HG02885 (cell line): ENCODE measurements around the gene SMTNL1.

Experiments used
- ATAC-seq: cut with Tn5 transposase; IDR thresholded peaks from one replicate; pipeline ENCODE4 v1.9.1; 2021; ENCODE audit warnings: mild to moderate bottlenecking; ENCODE audit not compliant: unreplicated experiment, poor library complexity

The SMTNL1 gene

GRCh38 chr11:57542582-57542981 is 5.2 kb downstream of the SMTNL1 start:
- ATAC-seq: no peak

- no peak for ATAC-seq
Measured at GRCh38 chr11:57543593-57543992, 6.2 kb downstream of the SMTNL1 start.

- no peak for ATAC-seq
Measured at GRCh38 chr11:57544566-57544965, 7.2 kb downstream of the SMTNL1 start.

- ATAC-seq: no peak
Measured at GRCh38 chr11:57545883-57546282, 8.5 kb downstream of the SMTNL1 start.

GRCh38 chr11:57546451-57546850 is 9.1 kb downstream of the SMTNL1 start:
- no peak for ATAC-seq

DNA sequence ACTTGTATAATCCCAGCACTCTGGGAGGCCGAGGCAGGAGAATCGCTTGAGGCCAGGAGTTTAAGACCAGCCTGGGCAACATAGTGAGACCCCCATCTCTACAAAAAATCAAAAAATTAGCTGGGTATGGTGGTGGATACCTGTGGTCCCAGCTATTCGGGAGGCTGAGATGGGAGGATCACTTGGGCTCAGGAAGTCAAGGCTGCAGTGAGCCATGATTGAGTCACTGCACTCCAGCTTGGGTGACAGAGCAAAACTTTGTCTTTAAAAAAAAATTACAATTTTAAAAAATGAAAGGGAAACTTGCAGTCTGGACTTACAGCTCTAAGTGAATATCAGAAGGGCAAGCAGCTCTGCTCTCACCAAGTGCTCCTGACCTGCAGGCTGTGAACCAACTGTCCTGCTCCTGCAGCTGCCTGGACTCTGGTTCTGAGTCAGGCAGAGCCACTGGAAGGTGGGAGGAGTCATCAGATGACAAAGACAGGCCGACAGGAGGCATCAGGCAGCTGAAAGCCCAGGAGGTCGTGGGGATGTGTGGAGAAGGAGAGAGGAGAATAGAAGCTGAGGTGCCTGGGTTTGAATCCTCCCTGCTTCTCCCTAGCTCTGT is 9.6 kb downstream of the SMTNL1 start:
- ATAC-seq: peak; percentile 84

DNA sequence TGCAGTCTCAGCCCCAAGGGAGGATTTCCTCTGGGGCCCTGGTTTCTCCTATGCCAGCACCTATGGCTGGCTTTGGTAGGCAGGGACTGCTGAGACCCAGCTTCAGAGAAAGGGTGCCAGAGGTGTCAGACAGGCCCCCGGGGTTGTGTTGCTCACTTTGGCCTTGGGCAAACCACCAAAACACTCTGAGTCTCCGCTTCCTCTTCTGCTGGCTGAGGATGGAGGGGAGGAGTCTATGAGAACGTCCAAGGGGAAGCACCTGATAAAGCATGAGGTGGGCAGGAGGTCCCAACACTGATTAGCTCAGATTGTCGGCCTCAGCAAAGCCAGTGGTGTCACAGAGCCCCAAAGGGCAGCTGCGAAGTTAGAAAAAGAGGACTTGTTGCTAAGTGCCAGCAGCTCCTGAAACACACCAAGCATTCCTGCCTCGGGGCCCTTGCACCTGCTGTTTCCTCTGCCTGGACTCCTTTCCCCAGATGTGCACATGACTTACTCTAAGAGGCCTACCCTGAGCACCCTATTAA is 10.5 kb downstream of the SMTNL1 start:
- peak; percentile 85 for ATAC-seq

GRCh38 chr11:57549983-57550382 is 12.6 kb downstream of the SMTNL1 start:
- no peak for ATAC-seq

DNA sequence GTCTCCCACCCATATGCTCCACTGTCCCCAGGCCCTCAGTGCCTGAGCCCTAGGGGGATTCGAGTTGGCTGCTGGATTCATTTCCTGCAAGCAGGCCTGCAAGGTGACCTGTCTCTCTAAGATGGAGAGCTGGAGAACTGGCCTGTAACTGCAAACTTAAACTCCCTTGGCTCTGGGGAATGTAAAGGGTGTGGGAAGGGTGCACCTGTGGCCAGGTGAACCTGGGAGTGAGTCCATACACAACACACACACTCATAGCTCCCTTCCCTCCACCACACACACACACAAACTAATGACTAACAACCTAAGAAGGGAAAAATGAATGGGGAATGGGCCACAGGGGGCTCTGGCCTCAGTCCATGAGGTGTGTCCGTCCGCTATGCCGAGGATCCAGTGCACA is 14.5 kb downstream of the SMTNL1 start:
- ATAC-seq: no peak

- no peak for ATAC-seq
Measured at GRCh38 chr11:57552479-57552878, 15.1 kb downstream of the SMTNL1 start.

GRCh38 chr11:57555393-57555792 is 18.0 kb downstream of the SMTNL1 start:
- no peak for ATAC-seq

GRCh38 chr11:57556041-57556440 is 18.6 kb downstream of the SMTNL1 start:
- ATAC-seq: no peak

DNA sequence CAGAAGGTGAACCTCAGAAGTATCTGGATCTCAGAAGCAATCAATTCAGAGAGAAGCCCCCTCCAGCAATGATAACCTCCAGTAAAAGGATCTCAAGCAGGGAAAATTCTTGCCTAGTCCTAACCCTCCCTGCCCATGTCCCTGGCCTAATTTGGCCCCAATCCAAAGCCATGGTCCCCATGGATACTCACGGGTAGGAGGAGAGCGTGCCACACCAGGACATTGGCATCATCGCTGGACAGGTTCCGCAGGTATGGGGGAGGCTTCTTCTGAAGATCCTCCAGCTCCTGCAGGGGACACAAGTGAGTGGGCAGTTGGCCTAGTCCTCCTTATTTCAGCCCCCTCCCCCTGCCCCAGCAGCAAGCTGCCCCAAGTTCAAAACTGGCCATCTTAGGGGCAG is 22.8 kb downstream of the SMTNL1 start:
- ATAC-seq: no peak

GRCh38 chr11:57562596-57562995 is 25.2 kb downstream of the SMTNL1 start:
- no peak for ATAC-seq

DNA sequence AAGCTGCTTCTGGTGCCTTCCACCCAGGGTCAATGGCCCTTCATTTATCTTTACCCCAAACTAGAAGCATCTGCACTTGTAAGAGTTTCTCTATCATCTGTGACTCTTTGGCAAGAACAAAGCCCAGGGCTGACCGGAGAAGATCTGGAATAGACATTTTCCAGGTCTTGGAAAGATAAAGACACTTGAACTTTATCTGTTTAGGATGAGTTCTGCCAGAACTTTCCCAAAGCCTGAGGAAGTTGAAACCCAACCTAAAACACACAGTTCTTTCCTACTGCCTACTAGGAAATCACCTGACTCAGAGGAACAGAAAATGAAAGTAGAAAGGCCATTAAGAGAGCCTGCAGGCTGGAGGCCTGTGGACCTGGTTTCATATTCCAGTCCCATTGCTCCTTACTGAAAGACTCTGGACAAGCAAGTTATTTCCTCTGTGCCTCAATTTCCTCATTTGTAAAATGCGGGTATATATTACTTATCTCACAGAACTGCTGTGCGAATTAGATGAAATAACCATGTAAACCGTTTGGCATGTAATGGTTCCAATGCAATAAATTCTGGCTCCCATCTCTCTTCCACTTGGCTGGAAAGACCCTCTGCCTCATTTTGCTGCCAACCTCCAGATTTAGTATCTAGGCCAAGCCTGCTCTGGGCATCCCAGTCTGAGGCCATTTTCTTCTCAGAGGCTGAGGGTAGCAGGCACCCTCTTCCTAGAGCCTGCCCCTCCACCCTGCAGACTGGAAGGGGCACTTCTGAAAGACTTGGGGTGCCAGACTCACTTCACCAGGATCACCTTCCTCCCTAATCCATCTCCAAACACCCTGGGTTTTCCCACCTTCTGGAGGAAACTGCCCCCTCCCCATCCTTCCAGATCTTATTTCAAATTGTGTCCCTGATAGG is 28.9 kb downstream of the SMTNL1 start:
- peak; percentile 62 for ATAC-seq

- peak; percentile 6 for ATAC-seq
Measured at GRCh38 chr11:57566905-57567514, 29.6 kb downstream of the SMTNL1 start.

GRCh38 chr11:57567515-57568329 is 30.3 kb downstream of the SMTNL1 start, which contains the start of gene UBE2L6:
Gene UBE2L6, minus strand, starts transcription at chr11:57567672. Its CDS starts 61 bp downstream, at chr11:57567611.
- ATAC-seq: peak; percentile 71

GRCh38 chr11:57568330-57568766 is 31.0 kb downstream of the SMTNL1 start:
- ATAC-seq: peak; percentile 14

GRCh38 chr11:57571606-57572005 is 34.2 kb downstream of the SMTNL1 start:
- no peak for ATAC-seq

DNA sequence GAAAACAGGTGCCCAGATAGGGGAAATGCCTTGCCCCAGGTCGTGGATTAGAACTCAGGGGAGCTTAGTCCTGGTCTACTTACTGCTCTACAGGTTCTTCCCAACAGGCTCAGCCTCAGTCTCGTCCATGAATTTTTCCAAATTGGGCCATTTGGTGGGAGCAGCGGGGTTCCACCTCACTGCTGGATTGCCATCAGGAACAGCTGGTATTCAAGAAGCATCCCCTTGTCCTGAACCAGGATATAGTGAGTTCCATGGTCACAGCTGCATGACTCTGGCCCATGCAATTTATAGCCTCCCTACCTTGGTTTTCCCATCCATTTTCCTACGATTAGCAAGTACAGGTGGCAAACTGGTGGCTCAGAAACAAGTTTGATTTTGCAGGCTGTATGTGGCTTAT is 36.7 kb downstream of the SMTNL1 start:
- ATAC-seq: no peak
